ENCODE measurements around the gene TMEM175.
"Not testable (repeated sequence)": the region's sequence is repeated elsewhere in the genome, so short reads cannot be mapped to it uniquely, and the experiment has no call there.

TMEM175 gene

GRCh38 chr4:970854-971520, 38.7 kb downstream of the TMEM175 start:
- DNase-seq (ENCODE audit: low read depth) = no peak

- DNase-seq (ENCODE audit: low read depth) = no peak
These were observed 39.6 kb downstream of the TMEM175 start for GRCh38 chr4:971666-972500.

- peak; percentile 37 for DNase-seq (ENCODE audit: low read depth)
These were observed 40.6 kb downstream of the TMEM175 start for GRCh38 chr4:972651-973424.

GRCh38 chr4:973431-974397, 41.5 kb downstream of the TMEM175 start, which contains the start of gene DGKQ:
DGKQ (minus strand) TSS chr4:973569; CDS start chr4:973482, 87 bp downstream.
- DNase-seq (ENCODE audit: low read depth) = peak; percentile 87

- DNase-seq (ENCODE audit: low read depth) = no peak
These were observed 42.4 kb downstream of the TMEM175 start for GRCh38 chr4:974668-975067.

- DNase-seq (ENCODE audit: low read depth) = not testable (repeated sequence)
These were observed 43.8 kb downstream of the TMEM175 start for GRCh38 chr4:976016-976415.

- DNase-seq (ENCODE audit: low read depth) = no peak
These were observed 46.9 kb downstream of the TMEM175 start for GRCh38 chr4:978957-979701.

GRCh38 chr4:982291-982690, 50.0 kb downstream of the TMEM175 start:
- DNase-seq (ENCODE audit: low read depth) = no peak

GRCh38 chr4:982814-983213, 50.6 kb downstream of the TMEM175 start:
- DNase-seq (ENCODE audit: low read depth) = no peak

- DNase-seq (ENCODE audit: low read depth) = no peak
These were observed 52.2 kb downstream of the TMEM175 start for GRCh38 chr4:984336-985054.

- peak; percentile 63 for DNase-seq (ENCODE audit: low read depth)
These were observed 53.0 kb downstream of the TMEM175 start for GRCh38 chr4:985123-985830.

- DNase-seq (ENCODE audit: low read depth) = no peak
These were observed 54.2 kb downstream of the TMEM175 start for GRCh38 chr4:986428-986878.

GRCh38 chr4:986879-987623, 54.8 kb downstream of the TMEM175 start, which contains the start of gene IDUA:
IDUA (plus strand) TSS chr4:987044; CDS start chr4:987085, 41 bp downstream.
- DNase-seq (ENCODE audit: low read depth) = peak; percentile 81

GRCh38 chr4:987624-988513, 55.6 kb downstream of the TMEM175 start:
- no peak for DNase-seq (ENCODE audit: low read depth)

GRCh38 chr4:988726-989721, 56.8 kb downstream of the TMEM175 start:
- no peak for DNase-seq (ENCODE audit: low read depth)
